Activated T-cell treated with anti-CD3 and anti-CD28 coated beads, Interleukin-2, amount 50 U/mL, for 24 hours (primary cell): Measurements from ENCODE around the gene BACE1-AS.
A peak's percentile ranks its signal among the peaks of the same experiment; 100 is the strongest.
"Not testable (repeated sequence)": the region's sequence is repeated elsewhere in the genome, so short reads cannot be mapped to it uniquely, and the experiment has no call there.

Experiments
- DNase-seq: peaks from one replicate; pipeline ENCODE4 v3.0.0-alpha.2; 2020
- H3K27ac Mint-ChIP-seq: 2 replicates; pipeline ENCODE4 v1.8.0; 2020; ENCODE audit warnings: mild to moderate bottlenecking, mixed read lengths
- H3K27me3 Mint-ChIP-seq: 2 replicates; pipeline ENCODE4 v1.8.0; 2020; ENCODE audit warnings: mixed read lengths
- H3K36me3 Mint-ChIP-seq: 2 replicates; pipeline ENCODE4 v1.8.0; 2020; ENCODE audit warnings: low read depth, mixed read lengths
- H3K4me1 Mint-ChIP-seq: 2 replicates; pipeline ENCODE4 v1.8.0; 2020; ENCODE audit warnings: low read depth, mixed read lengths
- H3K4me3 Mint-ChIP-seq: 2 replicates; pipeline ENCODE4 v1.8.0; 2020; ENCODE audit warnings: mild to moderate bottlenecking, moderate library complexity, mixed read lengths
- H3K9me3 Mint-ChIP-seq: 2 replicates; pipeline ENCODE4 v1.8.0; 2020; ENCODE audit warnings: mixed read lengths

The BACE1-AS gene

GRCh38 chr11:117327255-117327566 lies 36.1 kb downstream of the BACE1-AS start:
- not testable (repeated sequence) for H3K4me3 Mint-ChIP-seq

GRCh38 chr11:117327567-117328374 lies 36.6 kb downstream of the BACE1-AS start, which contains the start of gene CEP164:
CEP164 (plus strand) TSS chr11:117327854; CDS start chr11:117338587, 10,733 bp downstream.
- DNase-seq = peak; percentile 95
- H3K4me1 Mint-ChIP-seq = peaks cover 9% of the 10 kb centered on the region
- H3K27ac Mint-ChIP-seq = no peak within 1 kb of the TSS
- H3K36me3 Mint-ChIP-seq = peaks cover 5% of the 10 kb centered on the region
- no peaks in the 10 kb centered on the region for H3K9me3 Mint-ChIP-seq
- no peaks in the 10 kb centered on the region for H3K27me3 Mint-ChIP-seq
- H3K4me3 Mint-ChIP-seq = no peak within 1 kb of the TSS

More at GRCh38 chr11:117327255-117327566, 36.1 kb downstream of the BACE1-AS start:
- not testable (repeated sequence) for H3K27me3 Mint-ChIP-seq, H3K36me3 Mint-ChIP-seq, H3K27ac Mint-ChIP-seq, DNase-seq, H3K9me3 Mint-ChIP-seq, H3K4me1 Mint-ChIP-seq

GRCh38 chr11:117328375-117329010 lies 37.3 kb downstream of the BACE1-AS start:
- H3K9me3 Mint-ChIP-seq = no peaks in the 10 kb centered on the region
- no peak overlapping the region for H3K27ac Mint-ChIP-seq
- no peak for DNase-seq
- no peak overlapping the region for H3K4me3 Mint-ChIP-seq
- H3K36me3 Mint-ChIP-seq = peaks cover 5% of the 10 kb centered on the region
- peaks cover 9% of the 10 kb centered on the region for H3K4me1 Mint-ChIP-seq
- H3K27me3 Mint-ChIP-seq = no peaks in the 10 kb centered on the region

- H3K27me3 Mint-ChIP-seq = no peaks in the 10 kb centered on the region
- H3K4me1 Mint-ChIP-seq = peaks cover 7% of the 10 kb centered on the region
- DNase-seq = no peak
- H3K36me3 Mint-ChIP-seq = peaks cover 28% of the 10 kb centered on the region
- no peak overlapping the region for H3K4me3 Mint-ChIP-seq
- H3K27ac Mint-ChIP-seq = no peak overlapping the region
- H3K9me3 Mint-ChIP-seq = no peaks in the 10 kb centered on the region
These were observed 41.7 kb downstream of the BACE1-AS start for GRCh38 chr11:117332843-117333242.

GRCh38 chr11:117333917-117334316 lies 42.8 kb downstream of the BACE1-AS start:
- peaks cover 7% of the 10 kb centered on the region for H3K4me1 Mint-ChIP-seq
- no peak overlapping the region for H3K4me3 Mint-ChIP-seq
- H3K9me3 Mint-ChIP-seq = no peaks in the 10 kb centered on the region
- peaks cover 38% of the 10 kb centered on the region for H3K36me3 Mint-ChIP-seq
- DNase-seq = no peak
- H3K27ac Mint-ChIP-seq = no peak overlapping the region
- H3K27me3 Mint-ChIP-seq = no peaks in the 10 kb centered on the region

- Mint-ChIP-seq H3K27me3 (no peaks in the 10 kb centered on the region), H3K27ac (no peak overlapping the region), H3K4me3 (no peak overlapping the region), H3K9me3 (no peaks in the 10 kb centered on the region), H3K36me3 (peaks cover 46% of the 10 kb centered on the region), H3K4me1 (peaks cover 7% of the 10 kb centered on the region)
- DNase-seq = no peak
These were observed 43.8 kb downstream of the BACE1-AS start for GRCh38 chr11:117334896-117335295.

GRCh38 chr11:117335399-117335798 lies 44.3 kb downstream of the BACE1-AS start:
- H3K9me3 Mint-ChIP-seq = no peaks in the 10 kb centered on the region
- H3K27me3 Mint-ChIP-seq = no peaks in the 10 kb centered on the region
- peaks cover 51% of the 10 kb centered on the region for H3K36me3 Mint-ChIP-seq
- peaks cover 4% of the 10 kb centered on the region for H3K4me1 Mint-ChIP-seq
- H3K27ac Mint-ChIP-seq = no peak overlapping the region
- H3K4me3 Mint-ChIP-seq = no peak overlapping the region
- DNase-seq = no peak

- DNase-seq = no peak
- Mint-ChIP-seq H3K4me3 (no peak overlapping the region), H3K27ac (no peak overlapping the region), H3K36me3 (peaks cover 67% of the 10 kb centered on the region), H3K27me3 (no peaks in the 10 kb centered on the region), H3K9me3 (no peaks in the 10 kb centered on the region), H3K4me1 (peaks cover 2% of the 10 kb centered on the region)
These were observed 45.9 kb downstream of the BACE1-AS start for GRCh38 chr11:117337076-117337475.
